HG03439 (cell line): Measurements from ENCODE around the gene ZRANB3.
"Not testable (repeated sequence)": the region's sequence is repeated elsewhere in the genome, so short reads cannot be mapped to it uniquely, and the experiment has no call there.

Experiments used
- ATAC-seq: cut with Tn5 transposase; IDR thresholded peaks from one replicate; pipeline ENCODE4 v1.9.1; 2021; ENCODE audit warnings: mild to moderate bottlenecking, moderate library complexity; ENCODE audit not compliant: unreplicated experiment

Gene ZRANB3

GRCh38 chr2:135348096-135348704 is 182.8 kb downstream of the ZRANB3 start:
- ATAC-seq: not testable (repeated sequence)

GRCh38 chr2:135337071-135337470 is 193.9 kb downstream of the ZRANB3 start:
- no peak for ATAC-seq

GRCh38 chr2:135335256-135335655 is 195.8 kb downstream of the ZRANB3 start:
- no peak for ATAC-seq

- ATAC-seq: no peak
Observed at GRCh38 chr2:135327146-135327545, 203.9 kb downstream of the ZRANB3 start.

GRCh38 chr2:135320465-135321355 is 210.3 kb downstream of the ZRANB3 start:
- no peak for ATAC-seq

GRCh38 chr2:135318808-135319207 is 212.2 kb downstream of the ZRANB3 start:
- no peak for ATAC-seq

- ATAC-seq: no peak
Observed at GRCh38 chr2:135317375-135317774, 213.6 kb downstream of the ZRANB3 start.

- ATAC-seq: no peak
Observed at GRCh38 chr2:135311962-135312361, 219.1 kb downstream of the ZRANB3 start.

- ATAC-seq: no peak
Observed at GRCh38 chr2:135311268-135311667, 219.8 kb downstream of the ZRANB3 start.

GRCh38 chr2:135304694-135305093 is 226.3 kb downstream of the ZRANB3 start:
- no peak for ATAC-seq

GRCh38 chr2:135299658-135300244 is 231.3 kb downstream of the ZRANB3 start:
- no peak for ATAC-seq

- no peak for ATAC-seq
Observed at GRCh38 chr2:135299165-135299564, 231.9 kb downstream of the ZRANB3 start.

- not testable (repeated sequence) for ATAC-seq
Observed at GRCh38 chr2:135287121-135287520, 243.9 kb downstream of the ZRANB3 start.

GRCh38 chr2:135285391-135285790 is 245.6 kb downstream of the ZRANB3 start:
- no peak for ATAC-seq

GRCh38 chr2:135281379-135281778 is 249.6 kb downstream of the ZRANB3 start:
- ATAC-seq: no peak

GRCh38 chr2:135279209-135279608 is 251.8 kb downstream of the ZRANB3 start:
- ATAC-seq: no peak

GRCh38 chr2:135276525-135276924 is 254.5 kb downstream of the ZRANB3 start:
- ATAC-seq: no peak

GRCh38 chr2:135271006-135271405 is 260.0 kb downstream of the ZRANB3 start:
- no peak for ATAC-seq

GRCh38 chr2:135265960-135266490 is 265.0 kb downstream of the ZRANB3 start:
- ATAC-seq: no peak

- ATAC-seq: no peak
Observed at GRCh38 chr2:135259123-135259522, 271.9 kb downstream of the ZRANB3 start.

- ATAC-seq: no peak
Observed at GRCh38 chr2:135258193-135258592, 272.8 kb downstream of the ZRANB3 start.
